A549 (cell line): ENCODE results near the gene EBF3. TPM values are rescaled to one million over a fixed set of nuclear protein-coding genes. Genes with fewer than 3 reads are reported as not detected.

ENCODE experiments used
- ATAC-seq, 2 experiments: fragments of 200-7000 bp in 1 of 2; fragments of >200 bp in 1 of 2; cut with Nextera tagmentation in 1 of 2; cut with Tn5 transposase in 1 of 2; 3 replicates each; pipeline versions ENCODE4 v1.8.0 to v1.9.1; 2018 to 2020; ENCODE audit warnings: mild to moderate bottlenecking in 1 of 2, moderate library complexity in 1 of 2
- CTCF ChIA-PET: fragments of 300-600 bp; sonication (Branson Sonifier 250); formaldehyde crosslinking; extraction: SDS; loops from one replicate; lab custom pipeline; 2021; ENCODE audit warnings: antibody characterized with exemption, inconsistent platforms; lab: Yijun Ruan, JAX
- POLR2A ChIA-PET: fragments of 350-600 bp; formaldehyde crosslinking; extraction: SDS; loops from one replicate; lab custom pipeline; 2021; ENCODE audit warnings: antibody characterized with exemption, inconsistent platforms; lab: Yijun Ruan, JAX
- DNase-seq, 2 experiments: peaks; one replicate each; pipeline versions ENCODE4 v3.0.0 to v3.0.0-alpha.2; 2011 to 2016; ENCODE audit warnings: low read depth in 1 of 2, low spot score in 1 of 2
- FAIRE-seq: peaks from 2 replicates; lab custom pipeline; 2011; peaks lifted over from hg19 to GRCh38; lab: Jason Lieb, UNC
- H3K27ac ChIP-seq, 2 experiments: fragments of >200 bp; sonication (Bioruptor Twin); formaldehyde crosslinking; 3 replicates each; pipeline ENCODE4 v1.5.1; 2016 to 2017
- H3K4me1 ChIP-seq: fragments of >200 bp; sonication (Bioruptor Twin); formaldehyde crosslinking; 3 replicates; pipeline ENCODE4 v1.6.1; 2016
- H3K4me2 ChIP-seq: fragments of >200 bp; sonication (Bioruptor Twin); formaldehyde crosslinking; 3 replicates; pipeline ENCODE4 v1.6.1; 2016
- H3K4me3 ChIP-seq: fragments of >200 bp; sonication (Bioruptor Twin); formaldehyde crosslinking; 3 replicates; pipeline ENCODE4 v1.5.1; 2016
- H3K9me3 ChIP-seq: fragments of >200 bp; sonication (Bioruptor Twin); formaldehyde crosslinking; 3 replicates; pipeline ENCODE4 v1.6.1; 2016
- CBX8 ChIP-seq: fragments of 200-600 bp; sonication (generic); IDR thresholded peaks from 2 replicates; pipeline ENCODE4 v1.6.1; 2016
- CHD2 ChIP-seq: fragments of 150-350 bp; IDR thresholded peaks from 2 replicates; pipeline ENCODE4 v1.6.1; 2014; ENCODE audit warnings: low read length; ENCODE audit not compliant: partially characterized antibody
- EP300 ChIP-seq, 2 experiments: fragments of >200 bp; sonication (Bioruptor Twin); formaldehyde crosslinking; IDR thresholded peaks; 2 replicates in 1 of 2; 3 replicates in 1 of 2; pipeline ENCODE4 v1.6.1; 2016 to 2017
- FOSL2 ChIP-seq, 2 experiments: fragments of 450-650 bp in 1 of 2; fragments of >200 bp in 1 of 2; sonication (Bioruptor Twin) in 1 of 2; formaldehyde crosslinking; IDR thresholded peaks; 2 replicates each; pipeline versions ENCODE4 v1.5.0 to v1.6.1; 2016 to 2020; ENCODE audit warnings: mild to moderate bottlenecking in 1 of 2, moderate library complexity in 1 of 2
- HDAC2 ChIP-seq: fragments of 200-600 bp; sonication (generic); IDR thresholded peaks from 2 replicates; pipeline ENCODE4 v1.6.1; 2016
- HOXA7 ChIP-seq: fragments of 250-450 bp; sonication (Bioruptor Pico); IDR thresholded peaks from 2 replicates; pipeline ENCODE4 v1.5.0; 2020; ENCODE audit warnings: mild to moderate bottlenecking, moderate library complexity
- JUN ChIP-seq, 2 experiments: fragments of >200 bp; sonication (Bioruptor Twin); formaldehyde crosslinking; IDR thresholded peaks; 2 replicates in 1 of 2; 3 replicates in 1 of 2; pipeline ENCODE4 v1.6.1; 2016 to 2017
- JUNB ChIP-seq: fragments of >200 bp; sonication (Bioruptor Twin); formaldehyde crosslinking; IDR thresholded peaks from 2 replicates; pipeline ENCODE4 v1.6.1; 2016
- MAFK ChIP-seq: fragments of 450-650 bp; IDR thresholded peaks from 2 replicates; pipeline ENCODE4 v1.6.1; 2014; ENCODE audit not compliant: partially characterized antibody
- MAZ ChIP-seq: fragments of 150-350 bp; IDR thresholded peaks from 2 replicates; pipeline ENCODE4 v1.6.1; 2014; ENCODE audit warnings: antibody characterized with exemption, low read depth, low read length, borderline replicate concordance
- NFE2L2 ChIP-seq: fragments of 150-350 bp; conservative IDR thresholded peaks from 2 replicates; pipeline ENCODE4 v1.6.1; 2014; ENCODE audit warnings: low read length
- NPAS2 ChIP-seq: fragments of 250-450 bp; sonication (Bioruptor Pico); IDR thresholded peaks from 2 replicates; pipeline ENCODE4 v1.8.0; 2022; ENCODE audit warnings: mild to moderate bottlenecking, moderate library complexity, borderline replicate concordance
- RNF2 ChIP-seq: fragments of 200-600 bp; sonication (generic); IDR thresholded peaks from 2 replicates; pipeline ENCODE4 v1.6.1; 2016; ENCODE audit warnings: low read depth, mild to moderate bottlenecking, antibody characterized with exemption, moderate library complexity, borderline replicate concordance
- SREBF2 ChIP-seq: fragments of 450-650 bp; IDR thresholded peaks from 2 replicates; pipeline ENCODE4 v1.6.1; 2014; ENCODE audit warnings: mild to moderate bottlenecking, moderate library complexity
- TP53 ChIP-seq: fragments of 250-450 bp; sonication (Bioruptor Pico); IDR thresholded peaks from 2 replicates; pipeline ENCODE4 v1.5.0; 2021; ENCODE audit warnings: mild to moderate bottlenecking, moderate library complexity
- ZNF302 ChIP-seq: fragments of 250-450 bp; sonication (Bioruptor Pico); IDR thresholded peaks from 2 replicates; pipeline ENCODE4 v1.9.0; 2021; ENCODE audit warnings: inconsistent platforms, mild to moderate bottlenecking, moderate library complexity
- WGBS: methylation state at CpG from one replicate; pipeline ENCODE4 v1.1.6; 2017; ENCODE audit errors: missing lambda C conversion rate; 5-methylcytosine and 5-hydroxymethylcytosine counted together
- polyA plus RNA-seq, 4 experiments: library from polyadenylated mRNA; depleted of rRNA in 3 of 4; stranded (reverse); fragments of >200 nt; fragmentation: RNase III in 1 of 4; extraction: RNeasy Plus Mini Kit Qiagen cat#74134 plus additional on column Dnase treatment in 1 of 4; gene quantifications; 2 replicates in 3 of 4; 3 replicates in 1 of 4; pipeline ENCODE4 v1.2.3, GENCODE V29; 2011 to 2017
- TF ChIP-seq, protein P1 (sequence below): fragments of >200 bp; sonication (Bioruptor Twin); formaldehyde crosslinking; IDR thresholded peaks from 2 replicates; pipeline ENCODE4 v1.6.1; 2016
- TF ChIP-seq, protein P2 (sequence below): fragments of >200 bp; sonication (Bioruptor Twin); formaldehyde crosslinking; IDR thresholded peaks from 3 replicates; pipeline ENCODE4 v1.6.1; 2016
- TF ChIP-seq, protein P3 (sequence below): fragments of 250-450 bp; sonication (Bioruptor Pico); IDR thresholded peaks from 2 replicates; pipeline ENCODE4 v1.5.0; 2020; ENCODE audit warnings: low read depth, mild to moderate bottlenecking, moderate library complexity
- TF ChIP-seq, protein P4 (sequence below): fragments of 200-600 bp; sonication (generic); IDR thresholded peaks from 2 replicates; pipeline ENCODE4 v1.6.1; 2016; ENCODE audit warnings: antibody characterized with exemption, mild to moderate bottlenecking, moderate library complexity
- TF ChIP-seq, protein P5 (sequence below): fragments of >200 bp; sonication (Bioruptor Twin); formaldehyde crosslinking; IDR thresholded peaks from 3 replicates; pipeline ENCODE4 v1.5.1; 2016
- TF ChIP-seq, protein P6 (sequence below): IDR thresholded peaks from 2 replicates; pipeline ENCODE4 v1.6.1; 2012

Gene EBF3
- polyA plus RNA-seq, 2 of the 4 experiments (the other 2 are of a cell fraction) = 0.12 TPM; not detected in 1

DNA sequence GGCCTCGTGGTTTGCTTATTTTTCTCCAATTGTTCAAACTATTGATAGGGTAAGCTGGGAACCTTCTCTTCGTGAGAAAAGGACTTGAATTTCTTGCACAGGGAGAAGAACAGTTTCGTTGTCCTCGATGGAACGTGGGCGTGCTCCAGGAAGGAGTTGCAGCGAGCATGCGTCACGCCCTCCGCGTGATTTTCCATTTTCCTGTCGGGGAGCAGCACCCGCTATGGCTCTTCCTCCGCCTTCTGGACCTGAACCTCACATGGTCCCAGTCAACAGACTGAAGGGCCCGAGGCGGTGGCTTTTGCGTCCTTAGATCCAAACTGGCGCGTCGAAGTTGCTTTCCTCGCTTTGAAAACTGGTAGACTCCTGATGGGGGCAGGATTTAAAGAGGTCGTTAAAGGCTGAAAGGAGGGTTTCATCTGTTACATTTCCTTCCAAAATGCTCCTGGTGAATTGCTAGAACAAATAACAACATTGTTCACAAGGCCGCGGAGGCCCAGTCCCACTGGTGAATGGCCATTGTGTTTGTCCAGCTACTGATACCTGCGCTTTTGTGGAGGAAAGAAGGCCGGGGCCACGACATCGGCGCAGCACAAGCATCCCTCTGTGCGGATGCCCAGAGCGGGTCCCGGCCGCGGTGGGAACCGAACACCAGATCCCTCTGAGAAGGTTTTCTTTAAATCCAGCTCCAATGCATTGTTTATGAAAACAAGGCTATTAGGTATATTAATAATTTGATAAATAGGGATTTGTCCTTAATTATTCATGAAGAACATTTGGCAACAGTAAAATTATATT, 75.9 kb downstream of the EBF3 start (continued):
- TF ChIP-seq TP53 (CRISPR knock-in tag) (no peak), RNF2 (no peak)
- TF ChIP-seq, protein P1, sequence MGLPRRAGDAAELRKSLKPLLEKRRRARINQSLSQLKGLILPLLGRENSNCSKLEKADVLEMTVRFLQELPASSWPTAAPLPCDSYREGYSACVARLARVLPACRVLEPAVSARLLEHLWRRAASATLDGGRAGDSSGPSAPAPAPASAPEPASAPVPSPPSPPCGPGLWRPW = no peak
- TF ChIP-seq, protein P2, sequence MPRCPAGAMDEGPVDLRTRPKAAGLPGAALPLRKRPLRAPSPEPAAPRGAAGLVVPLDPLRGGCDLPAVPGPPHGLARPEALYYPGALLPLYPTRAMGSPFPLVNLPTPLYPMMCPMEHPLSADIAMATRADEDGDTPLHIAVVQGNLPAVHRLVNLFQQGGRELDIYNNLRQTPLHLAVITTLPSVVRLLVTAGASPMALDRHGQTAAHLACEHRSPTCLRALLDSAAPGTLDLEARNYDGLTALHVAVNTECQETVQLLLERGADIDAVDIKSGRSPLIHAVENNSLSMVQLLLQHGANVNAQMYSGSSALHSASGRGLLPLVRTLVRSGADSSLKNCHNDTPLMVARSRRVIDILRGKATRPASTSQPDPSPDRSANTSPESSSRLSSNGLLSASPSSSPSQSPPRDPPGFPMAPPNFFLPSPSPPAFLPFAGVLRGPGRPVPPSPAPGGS = no peak

DNA sequence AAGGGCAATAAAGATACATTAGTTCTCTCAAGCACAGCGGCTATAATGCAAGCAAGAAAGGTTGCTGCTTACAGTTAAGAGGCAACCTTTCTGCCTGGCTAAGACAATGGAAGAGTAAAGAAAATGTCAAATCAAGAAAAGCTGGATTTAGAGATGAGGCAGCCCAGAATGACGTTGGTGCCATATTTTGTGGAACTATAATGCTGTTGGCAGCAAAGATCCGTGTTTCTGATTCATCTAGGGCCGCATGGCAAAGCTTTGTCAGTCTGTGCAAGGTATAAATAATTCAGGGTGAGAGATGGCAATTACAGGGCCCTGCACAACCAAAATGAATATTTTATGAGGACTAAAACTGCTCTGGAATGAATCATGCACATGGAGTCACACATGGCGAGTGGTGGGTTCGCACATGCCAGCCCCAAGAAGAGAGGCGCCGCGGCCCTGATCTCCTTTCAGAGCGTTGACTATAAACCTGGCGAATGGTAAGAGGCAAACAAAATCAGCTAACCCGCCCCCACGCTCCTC, 76.6 kb downstream of the EBF3 start:
- TF ChIP-seq CHD2 (no peak), ZNF302 (CRISPR knock-in tag) (no peak), HDAC2 (no peak), RNF2 (no peak), TP53 (CRISPR knock-in tag) (no peak)
- Histone ChIP-seq H3K27ac (no peak overlapping the region), H3K4me1 (no peaks in the 10 kb centered on the region), H3K9me3 (no peaks in the 10 kb centered on the region), H3K4me2 (no peak overlapping the region), H3K4me3 (no peak overlapping the region)
- 59% methylated on average over 13 of the region's 13 CpGs for WGBS
- CTCF ChIA-PET = no interaction called here
- DNase-seq (no peak), FAIRE-seq (no peak), ATAC-seq (no peak)
- POLR2A ChIA-PET = no interaction called here

DNA sequence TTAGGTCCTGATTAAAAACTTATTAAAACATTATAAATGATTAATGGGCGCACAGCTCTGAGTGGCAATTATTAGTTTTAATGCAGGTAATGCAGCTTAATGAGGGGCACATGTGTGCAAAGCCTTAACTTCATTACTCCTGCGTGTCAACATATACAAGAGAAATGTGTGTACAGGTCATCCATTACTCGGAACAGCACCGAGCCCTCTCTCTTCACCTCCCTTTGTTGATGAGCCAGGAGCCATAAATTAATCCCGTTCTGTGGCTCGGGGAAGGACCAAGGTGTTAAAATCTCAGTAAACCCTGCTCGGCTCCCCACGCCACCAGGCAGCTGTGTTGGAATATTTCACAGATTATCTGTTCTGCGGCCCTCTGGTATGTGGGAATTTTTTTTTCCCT, 77.8 kb downstream of the EBF3 start:
- TF ChIP-seq, protein P1 = no peak
- TF ChIP-seq MAFK (no peak), EP300 (IDR thresholded peaks at IDR 0.05) (no peak), RNF2 (no peak), NPAS2 (CRISPR knock-in tag) (no peak), FOSL2 (IDR thresholded peaks at IDR 0.05) (no peak), FOSL2 (CRISPR knock-in tag; IDR thresholded peaks at IDR 0.05) (no peak), CHD2 (no peak), NFE2L2 (no peak), HOXA7 (CRISPR knock-in tag) (no peak), MAZ (no peak), CBX8 (no peak), JUN (IDR thresholded peaks at IDR 0.05) (no peak), JUNB (no peak), SREBF2 (no peak)
- TF ChIP-seq, protein P2 = no peak
- TF ChIP-seq, protein P3, sequence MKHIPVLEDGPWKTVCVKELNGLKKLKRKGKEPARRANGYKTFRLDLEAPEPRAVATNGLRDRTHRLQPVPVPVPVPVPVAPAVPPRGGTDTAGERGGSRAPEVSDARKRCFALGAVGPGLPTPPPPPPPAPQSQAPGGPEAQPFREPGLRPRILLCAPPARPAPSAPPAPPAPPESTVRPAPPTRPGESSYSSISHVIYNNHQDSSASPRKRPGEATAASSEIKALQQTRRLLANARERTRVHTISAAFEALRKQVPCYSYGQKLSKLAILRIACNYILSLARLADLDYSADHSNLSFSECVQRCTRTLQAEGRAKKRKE (CRISPR knock-in tag) = no peak
- TF ChIP-seq, protein P4, sequence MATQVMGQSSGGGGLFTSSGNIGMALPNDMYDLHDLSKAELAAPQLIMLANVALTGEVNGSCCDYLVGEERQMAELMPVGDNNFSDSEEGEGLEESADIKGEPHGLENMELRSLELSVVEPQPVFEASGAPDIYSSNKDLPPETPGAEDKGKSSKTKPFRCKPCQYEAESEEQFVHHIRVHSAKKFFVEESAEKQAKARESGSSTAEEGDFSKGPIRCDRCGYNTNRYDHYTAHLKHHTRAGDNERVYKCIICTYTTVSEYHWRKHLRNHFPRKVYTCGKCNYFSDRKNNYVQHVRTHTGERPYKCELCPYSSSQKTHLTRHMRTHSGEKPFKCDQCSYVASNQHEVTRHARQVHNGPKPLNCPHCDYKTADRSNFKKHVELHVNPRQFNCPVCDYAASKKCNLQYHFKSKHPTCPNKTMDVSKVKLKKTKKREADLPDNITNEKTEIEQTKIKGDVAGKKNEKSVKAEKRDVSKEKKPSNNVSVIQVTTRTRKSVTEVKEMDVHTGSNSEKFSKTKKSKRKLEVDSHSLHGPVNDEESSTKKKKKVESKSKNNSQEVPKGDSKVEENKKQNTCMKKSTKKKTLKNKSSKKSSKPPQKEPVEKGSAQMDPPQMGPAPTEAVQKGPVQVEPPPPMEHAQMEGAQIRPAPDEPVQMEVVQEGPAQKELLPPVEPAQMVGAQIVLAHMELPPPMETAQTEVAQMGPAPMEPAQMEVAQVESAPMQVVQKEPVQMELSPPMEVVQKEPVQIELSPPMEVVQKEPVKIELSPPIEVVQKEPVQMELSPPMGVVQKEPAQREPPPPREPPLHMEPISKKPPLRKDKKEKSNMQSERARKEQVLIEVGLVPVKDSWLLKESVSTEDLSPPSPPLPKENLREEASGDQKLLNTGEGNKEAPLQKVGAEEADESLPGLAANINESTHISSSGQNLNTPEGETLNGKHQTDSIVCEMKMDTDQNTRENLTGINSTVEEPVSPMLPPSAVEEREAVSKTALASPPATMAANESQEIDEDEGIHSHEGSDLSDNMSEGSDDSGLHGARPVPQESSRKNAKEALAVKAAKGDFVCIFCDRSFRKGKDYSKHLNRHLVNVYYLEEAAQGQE = no peak
- TF ChIP-seq, protein P5, sequence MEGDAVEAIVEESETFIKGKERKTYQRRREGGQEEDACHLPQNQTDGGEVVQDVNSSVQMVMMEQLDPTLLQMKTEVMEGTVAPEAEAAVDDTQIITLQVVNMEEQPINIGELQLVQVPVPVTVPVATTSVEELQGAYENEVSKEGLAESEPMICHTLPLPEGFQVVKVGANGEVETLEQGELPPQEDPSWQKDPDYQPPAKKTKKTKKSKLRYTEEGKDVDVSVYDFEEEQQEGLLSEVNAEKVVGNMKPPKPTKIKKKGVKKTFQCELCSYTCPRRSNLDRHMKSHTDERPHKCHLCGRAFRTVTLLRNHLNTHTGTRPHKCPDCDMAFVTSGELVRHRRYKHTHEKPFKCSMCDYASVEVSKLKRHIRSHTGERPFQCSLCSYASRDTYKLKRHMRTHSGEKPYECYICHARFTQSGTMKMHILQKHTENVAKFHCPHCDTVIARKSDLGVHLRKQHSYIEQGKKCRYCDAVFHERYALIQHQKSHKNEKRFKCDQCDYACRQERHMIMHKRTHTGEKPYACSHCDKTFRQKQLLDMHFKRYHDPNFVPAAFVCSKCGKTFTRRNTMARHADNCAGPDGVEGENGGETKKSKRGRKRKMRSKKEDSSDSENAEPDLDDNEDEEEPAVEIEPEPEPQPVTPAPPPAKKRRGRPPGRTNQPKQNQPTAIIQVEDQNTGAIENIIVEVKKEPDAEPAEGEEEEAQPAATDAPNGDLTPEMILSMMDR = no peak
- TF ChIP-seq, protein P6, sequence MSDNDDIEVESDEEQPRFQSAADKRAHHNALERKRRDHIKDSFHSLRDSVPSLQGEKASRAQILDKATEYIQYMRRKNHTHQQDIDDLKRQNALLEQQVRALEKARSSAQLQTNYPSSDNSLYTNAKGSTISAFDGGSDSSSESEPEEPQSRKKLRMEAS = no peak
- H3K4me1 ChIP-seq = no peaks in the 10 kb centered on the region
- WGBS = 47% methylated on average over 9 of the region's 9 CpGs
- H3K4me3 ChIP-seq = no peak overlapping the region
- ChIA-PET POLR2A (no interaction called here), CTCF (no interaction called here)
- ATAC-seq (no peak), DNase-seq (no peak), FAIRE-seq (no peak)
- no peak overlapping the region for H3K4me2 ChIP-seq
- H3K9me3 ChIP-seq = no peaks in the 10 kb centered on the region
- no peak overlapping the region for H3K27ac ChIP-seq
